ENCODE results near the gene ATP5F1D.

Gene ATP5F1D

DNA sequence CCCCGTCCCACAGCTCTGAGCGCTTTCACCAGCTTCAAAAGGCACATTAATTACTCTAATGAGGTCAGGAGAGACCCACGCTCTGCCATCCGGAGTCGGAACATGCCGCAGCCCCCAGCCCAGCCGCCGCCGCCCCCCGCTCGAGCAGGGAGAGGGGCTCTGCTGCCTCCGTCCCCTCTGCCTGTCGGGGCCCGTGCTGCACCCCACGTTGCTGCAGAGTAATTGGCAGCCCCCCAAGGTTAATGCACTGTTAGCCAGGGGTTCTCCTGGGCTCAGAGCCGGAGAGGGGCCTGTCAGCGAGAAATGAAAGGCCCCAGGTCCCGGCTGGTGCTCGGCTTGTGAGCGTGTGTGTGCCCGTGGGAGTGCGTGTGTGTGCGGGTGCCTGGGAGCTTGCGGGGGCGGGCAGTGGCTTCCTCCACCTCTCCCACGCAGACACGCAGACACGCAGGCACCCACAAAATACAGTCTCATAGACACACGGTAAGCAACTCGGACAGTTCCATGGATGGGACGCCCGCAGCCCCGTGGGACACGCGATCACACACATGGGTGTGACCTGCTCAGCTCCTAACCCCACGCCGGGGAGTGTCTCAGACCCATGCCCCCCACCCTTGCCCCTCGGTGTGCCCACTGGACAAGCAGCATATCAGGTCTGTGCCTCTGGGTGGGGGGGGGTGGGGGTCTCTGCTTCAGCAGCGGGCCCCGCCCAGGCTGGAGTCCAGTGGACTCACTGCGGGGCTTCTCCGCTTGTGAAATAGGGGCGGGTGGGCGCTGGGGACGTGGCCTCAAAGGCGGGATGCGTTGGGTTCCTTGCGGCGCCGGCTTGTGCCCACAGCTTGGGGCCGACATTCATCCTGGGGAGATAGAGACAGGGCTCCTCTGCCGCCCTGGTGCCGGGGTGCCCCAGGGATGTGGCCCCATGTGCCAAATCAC lies 39.4 kb downstream of the ATP5F1D start:
- in situ Hi-C loops (cut with MboI; ENCODE audit: low sequenced_read_pairs): no loop called here

DNA sequence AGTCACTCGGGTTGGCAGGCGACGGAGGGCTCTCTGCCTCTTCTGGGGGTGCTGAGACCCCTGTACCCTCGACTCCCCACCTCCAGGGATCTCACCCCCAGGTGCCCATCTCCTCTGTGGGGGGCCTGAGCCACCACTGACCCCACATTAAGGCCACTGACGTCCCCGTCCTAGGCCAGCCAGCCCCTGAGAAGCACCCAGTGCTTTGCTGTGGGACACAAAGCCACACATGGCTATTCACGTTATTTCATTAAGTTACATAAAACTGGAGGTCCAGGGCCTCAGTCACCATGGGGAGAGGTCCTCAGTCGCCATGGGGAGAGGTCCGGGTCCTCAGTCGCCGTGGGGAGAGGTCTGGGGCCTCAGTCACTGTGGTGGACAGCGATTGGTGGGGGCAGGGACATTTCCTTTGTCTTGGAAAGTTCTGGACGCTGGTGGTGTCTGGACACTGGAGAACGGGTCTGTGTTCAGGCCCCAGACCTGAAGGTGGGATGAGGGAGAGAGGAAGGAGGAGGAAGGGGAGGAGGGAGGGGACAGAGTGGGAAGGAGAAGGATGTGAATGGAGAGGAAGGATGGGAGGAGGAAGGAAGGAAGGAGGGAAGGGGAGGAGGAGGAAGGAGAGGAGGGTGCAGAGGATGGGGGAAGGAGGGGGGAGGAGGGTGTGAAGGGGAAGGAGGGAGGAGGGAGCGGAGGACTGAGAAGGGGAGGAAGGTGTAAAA lies 40.2 kb downstream of the ATP5F1D start:
- in situ Hi-C loops (cut with MboI; ENCODE audit: low sequenced_read_pairs): no loop called here

DNA sequence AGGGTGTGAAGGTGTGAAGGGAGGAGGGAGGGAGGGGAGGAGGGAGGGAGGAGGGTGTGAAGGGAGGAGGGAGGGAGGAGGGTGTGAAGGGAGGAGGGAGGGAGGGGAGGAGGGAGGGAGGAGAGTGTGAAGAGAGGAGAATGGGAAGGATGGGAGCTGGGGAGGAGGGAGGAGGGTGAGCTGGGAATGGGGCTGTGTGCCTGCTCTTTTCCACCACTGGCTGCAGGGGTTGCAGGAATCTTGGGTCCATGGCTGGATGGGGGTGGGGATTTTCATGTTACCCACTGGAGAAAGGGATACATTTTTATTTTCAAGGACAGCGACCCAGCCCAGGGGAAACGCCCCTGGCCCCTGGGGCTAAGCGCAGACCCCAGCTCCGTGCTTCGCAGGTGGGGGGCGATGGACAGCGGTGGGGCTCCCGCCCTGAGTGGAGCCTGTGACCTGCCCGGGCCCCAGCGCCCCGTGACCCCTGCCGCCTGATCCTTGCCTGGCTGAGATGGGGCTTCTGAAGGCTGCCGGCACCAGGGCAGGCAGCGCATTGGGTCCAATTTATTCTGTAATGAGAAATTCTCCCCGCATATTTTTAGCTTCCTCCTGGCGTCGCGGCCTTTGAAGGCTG lies 41.1 kb downstream of the ATP5F1D start:
- in situ Hi-C loops (cut with MboI; ENCODE audit: low sequenced_read_pairs): no loop called here

DNA sequence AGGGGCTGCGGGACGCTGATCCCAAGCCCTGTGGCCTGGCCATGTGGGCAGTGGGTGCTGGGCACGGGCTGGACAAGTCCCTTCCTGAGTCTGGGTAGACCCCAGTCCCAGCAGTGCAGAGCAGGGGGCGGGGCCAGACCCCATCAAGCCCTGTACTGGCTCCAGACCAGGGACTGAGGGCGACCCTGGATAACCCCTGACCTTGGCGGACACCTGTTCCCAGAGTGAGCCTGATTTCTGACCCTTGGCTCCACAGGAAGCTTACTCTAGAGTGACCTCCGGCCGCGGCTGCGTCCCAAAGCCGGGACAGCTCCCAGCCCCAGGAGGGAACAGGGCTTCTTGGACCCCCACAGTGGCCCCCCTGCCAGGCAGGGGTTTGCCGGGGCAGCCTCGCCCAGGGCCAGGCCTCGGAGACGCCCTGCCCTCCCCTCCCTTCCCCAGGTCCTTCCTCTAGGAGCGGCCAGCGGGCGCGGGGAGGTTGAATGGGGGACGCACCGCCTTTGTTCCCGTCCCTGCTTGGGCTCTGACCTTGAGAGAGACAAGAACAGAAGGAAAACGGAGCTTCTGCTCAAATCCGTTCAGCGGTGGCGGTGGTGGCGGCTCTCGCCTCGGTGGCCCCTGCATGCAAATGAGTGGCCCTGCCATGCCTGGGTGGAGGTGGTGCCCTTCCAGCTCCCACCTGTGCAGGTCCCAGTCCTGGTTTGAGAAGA lies 41.8 kb downstream of the ATP5F1D start:
- in situ Hi-C loops (cut with MboI; ENCODE audit: low sequenced_read_pairs): no loop called here

DNA sequence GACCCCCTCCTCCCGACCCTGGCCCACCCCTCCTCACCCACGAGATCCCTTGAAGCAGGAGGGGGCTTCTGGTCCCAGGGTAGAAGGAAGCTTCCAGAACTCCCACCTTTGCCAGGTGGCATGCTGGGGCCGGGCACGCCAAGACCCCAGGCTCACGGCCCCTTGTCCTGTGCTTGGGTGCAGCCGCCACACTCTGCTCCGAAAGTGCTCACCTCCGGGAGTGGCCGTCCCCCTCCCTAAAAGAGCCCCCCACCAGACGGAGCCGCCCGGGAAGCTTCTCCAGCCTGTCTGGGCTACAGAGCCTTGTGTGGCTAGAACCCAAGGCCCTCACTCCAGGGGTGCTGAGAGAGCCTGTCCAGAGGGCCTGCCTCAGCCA lies 42.4 kb downstream of the ATP5F1D start:
- in situ Hi-C loops (cut with MboI; ENCODE audit: low sequenced_read_pairs): no loop called here

DNA sequence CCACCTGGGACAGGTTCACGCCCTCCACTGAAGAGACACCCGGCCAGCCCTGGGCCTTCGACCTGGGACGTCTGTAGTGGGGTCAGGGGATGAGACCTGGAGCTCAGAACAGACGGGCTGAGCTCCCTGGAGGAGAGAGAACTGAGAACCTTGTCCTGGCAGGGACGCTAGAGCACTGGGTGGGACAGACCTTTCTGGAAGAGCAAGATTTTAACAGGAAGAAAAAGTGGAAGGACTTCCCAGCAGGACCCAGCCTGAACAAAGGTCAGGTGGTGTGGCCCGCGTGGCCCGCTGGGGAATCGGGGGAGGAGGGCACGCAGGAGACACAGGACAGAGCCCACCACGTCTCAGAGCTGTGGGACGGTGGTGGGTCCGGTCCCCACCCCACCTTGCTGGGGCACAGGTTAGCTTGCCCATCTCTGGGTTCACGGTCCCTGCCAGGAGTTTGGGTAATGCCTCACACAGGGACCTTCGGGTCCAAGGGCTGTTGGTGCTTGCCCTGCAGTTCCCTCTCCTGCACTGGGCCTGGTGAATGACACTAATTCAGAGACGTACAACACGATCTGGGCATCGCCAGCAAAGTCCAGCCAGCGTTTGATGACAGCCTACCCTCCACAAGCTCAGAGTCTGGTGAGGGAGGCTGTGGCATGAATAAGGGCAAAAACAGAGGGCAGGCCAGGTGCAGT lies 42.9 kb downstream of the ATP5F1D start:
- in situ Hi-C loops (cut with MboI; ENCODE audit: low sequenced_read_pairs): no loop called here

DNA sequence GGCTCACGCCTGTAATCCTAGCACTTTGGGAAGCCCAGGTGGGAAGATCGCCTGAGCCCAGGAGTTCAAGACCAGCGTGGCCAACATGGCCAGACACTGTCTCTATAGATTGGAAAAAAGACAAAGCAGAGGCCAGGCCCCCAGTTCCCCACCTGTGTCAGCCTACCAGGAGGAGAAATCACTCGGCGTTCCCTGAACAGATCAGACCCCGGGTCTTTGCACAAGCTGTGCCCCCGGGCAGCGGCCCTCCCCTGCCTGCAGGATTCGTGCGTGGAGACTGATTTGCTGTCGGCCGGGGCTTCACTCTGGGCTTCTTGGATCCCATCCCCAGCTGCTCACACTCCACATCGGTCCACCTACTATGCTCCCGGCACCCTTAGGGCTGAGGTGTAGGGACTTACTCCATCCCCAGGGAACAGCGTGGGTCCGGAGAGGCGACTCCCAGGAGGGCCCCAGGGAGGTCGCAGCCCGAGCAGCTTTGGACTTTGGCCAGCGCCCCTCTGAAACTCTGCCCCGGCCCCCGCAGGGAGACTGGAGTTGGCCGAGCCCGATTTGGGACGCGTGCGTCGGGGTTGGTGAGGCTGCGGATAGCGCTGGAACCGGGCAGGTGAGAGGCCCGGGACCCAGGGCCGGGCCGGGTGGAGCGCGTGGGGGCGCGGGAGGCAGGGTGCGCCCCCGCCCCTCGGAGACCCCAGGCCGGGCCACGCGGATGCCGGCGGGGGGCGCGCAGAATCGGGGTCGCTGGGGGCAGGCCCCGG lies 43.6 kb downstream of the ATP5F1D start:
- in situ Hi-C loops (cut with MboI; ENCODE audit: low sequenced_read_pairs): no loop called here

DNA sequence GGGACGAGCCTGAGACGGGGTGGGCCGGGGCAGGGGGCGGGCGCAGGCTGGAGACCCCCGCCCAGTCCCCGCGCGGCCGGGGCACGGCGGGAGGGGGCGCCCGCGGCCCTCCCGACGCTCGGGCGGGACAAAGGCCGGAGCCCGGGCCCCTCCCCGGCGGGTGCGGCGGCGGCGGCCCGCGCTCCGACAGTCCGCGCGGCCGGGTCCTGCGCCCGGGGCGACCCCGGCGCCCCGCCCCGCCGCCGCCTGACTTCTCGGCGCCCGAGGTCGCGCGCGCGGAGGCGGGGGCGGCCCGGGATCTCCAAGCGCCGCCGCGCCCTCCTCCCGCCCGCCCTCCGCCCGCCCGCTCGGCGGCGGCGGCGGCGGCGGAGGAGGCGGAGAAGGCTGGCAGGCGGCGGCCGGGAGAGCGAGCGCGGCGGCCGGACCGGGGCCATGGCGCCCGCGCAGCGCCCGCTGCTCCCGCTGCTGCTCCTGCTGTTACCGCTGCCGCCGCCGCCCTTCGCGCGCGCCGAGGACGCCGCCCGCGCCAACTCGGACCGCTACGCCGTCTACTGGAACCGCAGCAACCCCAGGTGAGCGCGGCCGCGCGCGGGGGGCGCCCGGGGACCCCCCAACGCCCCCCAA lies 44.3 kb downstream of the ATP5F1D start, which contains the start of gene EFNA2:
EFNA2 (plus strand) TSS at position 137 of the 624 bp plus-strand sequence; CDS start at position 433, 296 bp downstream.
- in situ Hi-C loops (cut with MboI; ENCODE audit: low sequenced_read_pairs): no loop called here

DNA sequence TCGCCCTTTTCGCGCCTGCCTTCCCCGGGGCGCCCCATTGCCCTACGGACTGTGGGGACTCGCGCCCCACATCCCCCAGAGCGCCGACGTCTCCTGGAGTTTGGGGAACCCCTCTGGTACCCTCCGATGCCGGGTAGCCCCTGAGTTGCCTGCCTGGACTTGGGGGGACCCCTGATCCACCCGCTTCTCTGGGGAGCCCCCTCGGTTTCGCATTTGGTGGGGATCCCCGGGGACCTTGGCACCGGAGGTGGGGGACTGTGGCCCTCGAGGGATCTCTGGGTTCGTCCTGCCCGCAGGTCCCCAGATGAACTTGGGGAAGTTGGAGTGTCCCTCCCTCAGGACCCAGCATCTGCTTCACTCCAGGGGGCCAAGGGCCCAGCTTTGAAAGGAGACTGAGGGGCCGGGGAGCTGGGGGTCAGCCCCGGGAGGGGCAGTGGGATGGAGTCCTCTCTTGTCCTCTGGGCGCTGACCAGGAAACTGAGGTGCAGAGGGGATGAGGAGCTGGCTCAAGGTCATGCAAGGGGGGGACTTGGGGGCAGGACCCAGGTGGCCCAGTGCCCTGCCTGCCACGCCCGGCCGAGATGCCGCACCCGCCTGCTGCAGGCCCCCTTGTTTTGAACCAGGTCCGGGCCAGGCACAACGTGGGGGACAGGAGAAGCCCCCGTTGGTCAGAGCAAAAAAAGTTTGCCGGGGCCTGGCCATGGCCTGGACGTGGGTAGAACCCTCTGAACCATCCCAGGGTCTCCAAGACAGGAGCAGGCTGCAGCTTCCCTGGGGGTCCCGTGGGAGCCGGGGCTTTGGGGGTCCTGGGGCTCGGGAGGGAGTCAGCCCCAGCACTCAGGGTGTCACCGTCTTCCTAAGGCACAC lies 45.2 kb downstream of the ATP5F1D start:
- in situ Hi-C loops (cut with MboI; ENCODE audit: low sequenced_read_pairs): no loop called here

DNA sequence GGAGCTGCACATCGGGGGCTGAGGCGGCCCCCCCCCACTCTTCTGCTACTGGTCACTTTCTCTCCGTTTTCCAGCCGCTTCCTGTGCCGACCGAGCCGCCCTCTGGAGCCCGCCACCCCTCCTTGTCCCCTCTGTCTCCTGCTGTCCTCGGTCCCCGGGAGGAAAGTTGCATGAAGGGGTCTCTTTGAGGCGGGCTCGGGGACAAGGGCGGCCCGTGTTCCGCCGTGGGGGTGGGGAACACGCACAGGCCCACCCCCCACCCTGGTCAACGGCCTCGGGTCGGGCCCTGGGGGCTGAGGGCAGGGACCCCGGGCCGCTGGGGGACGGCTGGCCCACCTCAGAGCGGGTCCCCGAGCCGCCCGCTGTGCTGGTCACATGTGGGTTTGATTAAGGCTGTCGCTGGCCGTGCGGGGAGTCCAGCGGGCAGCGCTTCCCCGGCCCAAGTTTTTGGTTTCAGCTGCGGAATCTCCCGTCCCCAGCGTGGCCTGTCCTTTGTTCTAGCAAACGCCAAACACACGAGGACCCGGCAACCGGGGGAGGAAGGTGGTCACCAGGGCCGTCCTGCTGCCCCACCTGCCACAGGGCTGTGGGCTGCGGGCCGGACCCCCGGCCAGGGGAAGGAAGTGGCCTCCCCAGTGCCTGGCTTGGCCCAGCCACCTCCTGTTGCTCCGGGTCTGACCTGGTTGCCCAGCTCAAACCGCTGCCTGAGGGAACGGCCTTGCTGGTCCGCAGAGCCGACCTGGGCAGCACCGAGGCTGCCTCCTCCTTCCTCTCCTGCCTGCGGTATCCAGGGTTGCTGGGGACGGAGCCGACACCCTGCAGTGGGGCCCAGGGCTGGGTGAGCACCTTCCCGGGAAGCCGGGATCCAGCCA lies 46.0 kb downstream of the ATP5F1D start:
- in situ Hi-C loops (cut with MboI; ENCODE audit: low sequenced_read_pairs): no loop called here

DNA sequence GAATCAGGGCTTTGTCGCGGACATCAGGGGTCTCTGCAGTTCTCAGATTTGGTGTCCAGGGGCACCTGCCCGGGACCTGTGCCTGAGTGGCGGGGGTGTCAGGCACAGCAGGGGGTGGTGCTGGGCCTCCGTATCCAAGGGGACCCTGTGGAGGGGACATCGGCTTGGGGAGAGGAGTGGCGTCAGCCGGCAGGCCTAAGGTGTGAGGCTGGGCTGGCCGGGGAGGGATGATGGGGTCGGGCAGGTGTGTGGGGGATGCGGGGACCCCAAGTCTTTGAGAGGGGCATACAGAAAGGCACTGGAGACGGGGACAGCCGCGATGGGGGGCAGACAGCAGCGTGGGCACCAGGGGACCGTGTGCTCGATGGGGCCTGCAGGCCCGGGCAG lies 46.7 kb downstream of the ATP5F1D start:
- in situ Hi-C loops (cut with MboI; ENCODE audit: low sequenced_read_pairs): no loop called here

DNA sequence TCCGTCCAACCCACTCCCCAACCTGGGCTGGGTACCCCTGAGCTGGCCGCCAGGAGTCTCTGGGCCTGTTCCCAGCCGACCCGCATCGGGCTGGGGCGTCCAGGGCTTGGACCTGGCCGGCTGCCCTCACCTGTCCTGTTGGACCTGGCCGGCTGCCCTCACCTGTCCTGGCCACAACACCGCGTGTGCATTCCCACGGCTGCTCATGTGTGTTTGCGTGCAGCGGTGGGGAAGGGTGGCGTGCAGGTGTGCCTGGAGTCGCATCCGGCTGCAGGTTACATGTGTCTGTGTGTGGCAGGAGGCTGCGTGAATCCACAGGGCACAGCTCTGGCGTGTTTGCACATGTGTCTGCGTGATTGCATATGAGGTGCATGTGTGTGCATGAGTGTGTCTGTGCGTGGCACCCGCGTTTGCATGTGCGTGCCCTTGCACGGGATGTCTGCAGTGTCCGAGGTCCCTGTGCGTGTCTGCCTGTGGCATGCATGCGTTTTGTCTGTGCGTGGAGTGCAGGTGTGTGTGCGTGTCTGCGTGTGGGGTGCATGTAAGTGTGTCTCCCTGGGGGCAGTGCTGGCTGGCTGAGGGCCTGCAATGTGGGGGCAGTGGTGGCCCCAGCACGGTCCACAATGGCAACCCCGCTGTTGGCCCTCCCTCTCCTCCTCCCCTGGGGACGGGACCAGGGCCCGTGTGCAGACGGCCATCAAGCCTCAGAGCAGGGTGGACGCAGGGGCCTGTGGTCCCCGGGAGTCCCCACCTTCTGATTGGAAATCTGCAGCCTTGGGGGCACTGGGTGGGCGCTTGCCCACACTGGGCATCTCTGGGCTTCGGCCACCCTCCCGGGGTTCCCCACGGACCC lies 47.5 kb downstream of the ATP5F1D start:
- in situ Hi-C loops (cut with MboI; ENCODE audit: low sequenced_read_pairs): no loop called here

DNA sequence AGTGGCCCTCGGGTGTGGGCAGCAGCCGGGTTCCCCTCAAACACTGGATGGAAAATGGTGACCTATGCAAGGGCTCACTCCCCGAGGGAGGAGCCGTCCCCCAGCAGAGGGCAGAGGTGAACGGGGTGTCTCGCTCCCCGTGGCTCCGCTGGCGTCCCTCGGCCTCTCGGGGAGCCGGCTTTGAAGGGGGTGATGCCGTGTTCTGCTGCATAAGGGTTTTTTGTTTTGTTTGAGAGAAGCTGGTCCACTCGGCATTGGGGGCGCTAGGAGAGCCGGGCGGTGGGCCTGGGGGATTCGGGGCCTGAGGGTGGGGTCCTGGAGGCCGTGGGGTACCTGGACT lies 48.1 kb downstream of the ATP5F1D start:
- in situ Hi-C loops (cut with MboI; ENCODE audit: low sequenced_read_pairs): no loop called here

DNA sequence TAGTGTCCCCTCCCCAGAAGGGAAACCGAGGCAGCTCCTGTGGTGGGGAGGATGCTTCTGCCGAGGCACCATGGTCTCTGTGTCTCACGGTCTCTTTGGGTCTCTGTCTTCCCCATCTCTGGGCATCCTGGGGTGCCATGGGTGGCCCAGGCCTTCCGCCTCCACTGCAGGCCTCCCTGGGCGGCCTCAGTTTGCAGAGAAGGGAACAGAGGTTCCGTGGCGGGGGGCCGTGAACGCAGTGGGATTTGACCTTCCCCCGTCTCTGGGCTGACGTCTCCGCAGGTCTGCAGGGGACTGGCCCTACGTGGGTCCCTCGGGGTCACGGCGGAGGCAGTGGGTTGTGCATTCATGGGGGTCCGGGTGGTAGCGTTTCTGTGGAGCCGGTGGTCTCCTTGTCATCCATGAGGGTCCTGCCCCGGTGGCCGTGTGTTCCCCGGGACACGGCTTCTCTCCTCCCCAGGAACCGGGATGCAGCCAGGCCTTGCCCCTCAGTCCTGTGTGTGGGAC lies 48.7 kb downstream of the ATP5F1D start:
- in situ Hi-C loops (cut with MboI; ENCODE audit: low sequenced_read_pairs): no loop called here

DNA sequence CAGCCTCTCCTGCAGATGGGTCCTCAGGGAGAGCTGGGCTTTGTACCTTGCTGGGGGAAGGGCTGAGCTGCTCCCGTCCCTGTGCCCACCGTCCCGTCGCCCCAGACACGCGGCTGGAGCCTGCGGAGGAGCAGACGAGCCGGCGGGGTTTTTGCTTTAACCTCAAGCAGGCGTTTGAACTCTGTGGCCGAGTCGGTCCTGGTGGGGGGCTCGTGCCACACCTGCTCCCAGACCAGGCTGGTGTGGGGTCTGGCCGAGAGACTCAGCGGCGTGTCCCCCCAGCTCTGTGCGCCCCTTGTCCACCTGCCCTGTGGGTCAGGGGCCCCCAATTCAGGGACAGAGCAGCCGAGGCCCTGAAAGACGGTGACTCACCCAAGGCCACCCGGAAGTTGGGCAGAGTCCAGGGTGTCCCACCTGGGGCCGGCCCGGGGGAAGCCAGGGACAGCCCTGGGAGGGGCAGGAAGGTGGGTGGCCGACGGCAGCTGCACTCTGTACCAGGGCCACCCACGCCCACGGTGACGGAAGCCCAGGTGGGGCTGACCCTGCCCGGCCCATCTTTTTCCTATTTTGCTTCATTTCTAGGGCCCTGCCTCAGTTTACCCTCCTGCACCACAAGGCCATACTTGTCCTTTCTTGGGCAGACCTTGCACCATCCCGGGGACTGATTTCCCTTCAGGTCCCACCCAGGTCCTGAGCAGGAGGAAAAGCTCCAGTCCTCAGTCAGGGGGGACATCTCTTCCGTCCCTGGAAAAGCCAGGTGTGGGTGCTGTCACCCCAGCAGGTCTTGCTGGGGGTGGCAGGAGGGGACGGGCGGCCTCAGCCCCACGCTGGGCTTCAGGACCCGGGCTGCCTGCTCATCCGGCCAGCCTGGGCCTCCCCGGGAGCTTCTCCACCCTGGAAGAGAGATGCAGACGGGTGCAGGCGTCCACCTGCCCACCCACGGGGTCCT lies 49.4 kb downstream of the ATP5F1D start:
- in situ Hi-C loops (cut with MboI; ENCODE audit: low sequenced_read_pairs): no loop called here
